Keratinocyte (primary cell): Measurements from ENCODE around the gene R3HCC1L.
"Not testable (repeated sequence)": the region's sequence is repeated elsewhere in the genome, so short reads cannot be mapped to it uniquely, and the experiment has no call there.

ENCODE experiments used
- CTCF ChIP-seq, 3 experiments: IDR thresholded peaks in 1 of 3; conservative IDR thresholded peaks in 1 of 3; optimal IDR thresholded peaks in 1 of 3; 2 replicates in 2 of 3; 3 replicates in 1 of 3; pipeline versions ENCODE3 to v1.5.1; 2011; ENCODE audit warnings: low read length in 3 of 3, mild to moderate bottlenecking in 3 of 3, moderate library complexity in 2 of 3, control low read depth in 1 of 3, inconsistent platforms in 1 of 3; ENCODE audit not compliant: insufficient read depth in 2 of 3; ENCODE audit errors: extremely low read depth in 1 of 3
- EZH2 ChIP-seq: IDR thresholded peaks from one replicate; pipeline ENCODE4 v1.6.1; 2012; ENCODE audit warnings: inconsistent platforms, mild to moderate bottlenecking, low read length, moderate library complexity

- TF ChIP-seq CTCF (optimal IDR thresholded peaks at IDR 0.05 in 1 of 3, IDR thresholded peaks at IDR 0.05 in 1 of 3, conservative IDR thresholded peaks at IDR 0.05 in 1 of 3; ENCODE audit: extremely low read depth in 1 of 3, insufficient read depth in 2 of 3, low read length in 3 of 3); EZH2: not testable (repeated sequence)
Observed at GRCh38 chr10:98153213-98153958, 18.9 kb downstream of the R3HCC1L start.
